GM21619 (cell line): ENCODE results near the gene CUL9.

Experiments
- ATAC-seq: cut with Tn5 transposase; IDR thresholded peaks from one replicate; pipeline ENCODE4 v1.9.1; 2021; ENCODE audit not compliant: unreplicated experiment

Gene CUL9

DNA sequence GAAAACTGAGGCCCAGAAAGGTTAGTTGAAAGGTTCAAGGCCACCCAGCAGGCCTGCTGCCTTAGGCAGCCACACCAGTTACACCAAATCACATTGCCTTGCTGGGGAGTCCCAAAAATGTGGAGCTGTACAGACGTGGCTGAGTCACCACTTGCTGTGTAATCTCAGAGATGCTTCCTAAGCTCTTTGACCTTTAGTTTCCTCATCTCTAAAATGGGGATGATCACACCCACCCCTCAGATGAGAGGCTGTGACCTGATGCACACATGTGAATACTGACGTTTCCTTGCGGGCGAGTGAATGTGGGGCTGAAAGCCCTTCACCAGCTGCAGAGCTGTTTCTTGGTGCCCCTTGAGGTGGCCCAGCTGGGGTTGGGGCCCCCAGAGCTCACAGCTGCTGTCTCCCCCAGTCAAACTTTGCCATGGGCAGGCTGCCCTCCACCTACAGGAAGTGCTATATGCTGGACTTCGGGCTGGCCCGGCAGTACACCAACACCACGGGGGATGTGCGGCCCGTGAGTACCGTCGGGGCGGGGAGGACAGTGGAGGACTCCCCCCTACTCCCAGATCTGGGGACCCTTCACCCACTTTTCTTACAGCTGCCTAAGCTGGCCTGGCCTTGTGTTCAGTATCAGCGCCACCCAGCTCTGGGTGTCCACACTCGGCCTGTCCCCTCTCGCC lies 72.3 kb downstream of the CUL9 start:
- ATAC-seq: no peak

- ATAC-seq: no peak
These were observed 72.8 kb downstream of the CUL9 start for GRCh38 chr6:43254846-43255245.

GRCh38 chr6:43255408-43256054 lies 73.5 kb downstream of the CUL9 start:
- ATAC-seq: no peak

DNA sequence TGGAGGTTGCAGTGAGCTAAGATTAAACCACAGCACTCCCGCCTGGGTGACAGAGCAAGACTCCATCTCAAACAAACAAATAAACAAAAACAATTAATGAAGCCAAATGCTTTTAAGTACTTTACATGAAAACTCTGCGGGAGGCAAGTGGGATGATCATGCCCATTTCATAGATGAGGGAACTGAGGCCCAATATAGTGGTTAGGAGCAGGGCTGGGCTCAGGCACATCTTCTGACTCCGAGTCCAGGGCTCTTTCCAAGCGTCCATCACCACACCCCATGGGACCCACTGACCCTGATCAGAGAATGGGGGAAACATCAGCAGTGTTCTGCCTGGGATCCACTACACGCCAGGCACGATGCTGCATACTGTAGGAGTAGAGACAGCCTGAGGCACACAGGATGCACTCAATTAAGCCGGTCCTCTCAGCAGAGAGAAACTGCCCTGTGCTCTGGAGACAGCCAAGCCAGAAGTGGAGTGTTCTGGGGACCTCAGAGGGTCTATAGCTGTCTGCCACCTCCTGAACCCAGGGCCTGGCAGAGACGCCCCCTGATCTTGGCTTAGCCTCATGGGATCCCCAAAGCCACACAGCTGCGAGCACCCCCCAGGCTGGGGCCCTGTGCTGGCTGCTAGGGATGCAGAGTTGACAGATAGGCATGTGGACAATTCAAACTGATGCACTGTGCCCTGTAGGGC lies 74.8 kb downstream of the CUL9 start:
- no peak for ATAC-seq

GRCh38 chr6:43257367-43258145 lies 75.6 kb downstream of the CUL9 start:
- ATAC-seq: no peak

DNA sequence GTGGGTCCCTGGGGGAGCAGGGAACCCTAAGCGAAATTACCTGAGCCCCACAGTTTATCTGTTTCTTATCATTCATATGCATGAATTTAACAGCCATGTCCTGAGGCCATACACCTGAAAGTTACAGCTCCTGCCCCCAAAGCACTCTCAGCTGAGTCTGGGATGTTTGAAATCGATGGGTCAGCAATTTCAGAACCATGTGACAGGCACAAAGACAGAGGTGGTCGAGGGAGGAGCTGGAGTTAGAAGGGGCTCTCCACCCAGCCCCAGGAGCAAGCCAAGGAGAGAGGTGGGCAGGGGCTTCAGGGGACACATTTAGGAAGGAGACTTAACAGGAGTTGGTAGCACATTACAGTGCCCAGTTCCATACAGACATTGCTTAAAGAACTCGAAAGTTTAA lies 76.2 kb downstream of the CUL9 start:
- no peak for ATAC-seq

DNA sequence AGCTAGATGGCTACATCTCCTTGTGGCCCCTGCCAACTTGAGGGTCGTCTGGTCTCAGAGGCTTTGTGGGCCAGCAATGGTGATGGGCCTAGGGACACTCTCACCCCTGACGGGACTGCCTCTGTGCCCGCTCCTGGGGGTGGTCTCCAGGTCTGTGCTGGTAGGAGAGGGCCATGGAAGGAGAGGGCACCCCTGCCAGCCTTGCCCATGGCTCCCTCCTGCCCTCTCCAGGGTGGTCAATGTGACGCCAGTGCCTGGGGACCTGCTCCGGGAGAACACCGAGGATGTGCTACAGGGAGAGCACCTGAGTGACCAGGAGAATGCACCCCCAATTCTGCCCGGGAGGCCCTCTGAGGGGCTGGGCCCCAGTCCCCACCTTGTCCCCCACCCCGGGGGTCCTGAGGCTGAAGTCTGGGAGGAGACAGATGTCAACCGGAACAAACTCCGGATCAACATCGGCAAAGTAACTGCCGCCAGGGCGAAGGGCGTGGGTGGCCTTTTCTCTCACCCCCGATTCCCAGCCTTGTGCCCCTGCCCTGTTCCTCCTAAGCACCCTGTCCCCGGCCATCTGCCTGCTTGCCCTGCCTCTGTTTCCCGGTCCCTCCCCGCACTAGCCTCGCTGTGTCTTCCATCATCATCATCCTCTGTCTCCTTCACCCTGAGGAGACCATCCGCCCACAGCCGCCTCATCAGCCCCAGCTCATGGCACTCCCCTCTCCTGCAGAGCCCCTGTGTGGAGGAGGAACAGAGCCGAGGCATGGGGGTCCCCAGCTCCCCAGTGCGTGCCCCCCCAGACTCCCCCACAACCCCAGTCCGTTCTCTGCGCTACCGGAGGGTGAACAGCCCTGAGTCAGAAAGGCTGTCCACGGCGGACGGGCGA lies 77.1 kb downstream of the CUL9 start:
- no peak for ATAC-seq

DNA sequence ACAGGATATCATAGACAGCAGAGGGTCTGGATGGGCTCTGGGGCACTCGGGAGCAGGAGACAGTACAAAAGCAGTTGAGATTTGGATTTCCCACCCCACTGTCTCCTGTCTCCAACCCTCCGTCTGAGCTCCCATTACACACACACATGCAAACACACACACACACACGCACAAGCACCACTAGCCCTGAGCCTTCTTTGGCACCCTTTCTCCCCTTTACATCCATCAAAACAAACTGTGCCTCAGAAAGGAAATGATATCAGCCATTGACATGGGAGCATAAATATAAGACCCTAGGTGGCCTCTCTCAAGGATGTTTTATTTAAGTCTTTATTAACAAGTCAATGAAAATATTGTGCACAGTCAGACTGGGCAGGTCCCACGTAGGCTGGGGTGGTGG lies 78.8 kb downstream of the CUL9 start:
- ATAC-seq: no peak

- ATAC-seq: no peak
These were observed 79.2 kb downstream of the CUL9 start for GRCh38 chr6:43261198-43261597.

DNA sequence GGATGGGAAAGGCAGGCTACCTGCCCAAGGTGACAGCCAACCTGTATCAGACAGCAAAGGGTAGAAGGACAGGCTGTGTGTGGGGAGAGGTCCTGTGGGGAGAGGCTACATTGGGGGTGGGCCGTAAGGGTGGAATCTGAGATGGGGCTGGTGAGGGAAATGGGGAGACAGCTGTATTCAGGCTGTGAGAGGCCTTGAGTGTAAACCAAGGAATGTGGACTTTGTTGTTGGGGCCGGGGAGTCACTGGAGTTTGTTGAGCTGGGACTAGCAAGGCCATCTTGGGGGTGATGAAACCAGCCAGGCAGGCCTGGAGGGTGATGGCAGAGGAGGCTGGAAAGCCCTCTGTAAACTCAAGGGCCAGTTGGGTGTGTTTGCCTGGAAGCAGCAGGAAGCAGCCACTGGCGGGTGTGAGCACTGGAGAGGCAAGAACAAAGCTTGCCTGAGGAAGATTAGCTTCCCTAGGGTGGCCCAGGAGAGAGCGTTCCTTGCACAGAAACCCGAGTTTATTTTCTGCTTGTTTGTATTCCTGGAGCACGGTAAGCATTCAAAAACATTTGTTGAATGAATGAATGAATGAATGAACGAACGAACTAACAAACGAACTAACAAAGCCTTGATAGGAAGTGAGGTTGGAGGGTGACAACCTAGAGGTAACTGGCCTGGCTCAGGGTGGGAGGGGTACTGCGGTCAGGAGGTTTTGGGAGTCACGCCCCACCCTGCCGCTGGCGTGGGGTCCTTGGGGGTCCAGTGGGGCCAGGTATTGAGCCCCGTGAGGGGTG lies 80.2 kb downstream of the CUL9 start:
- no peak for ATAC-seq

- no peak for ATAC-seq
These were observed 80.9 kb downstream of the CUL9 start for GRCh38 chr6:43262780-43263313.

DNA sequence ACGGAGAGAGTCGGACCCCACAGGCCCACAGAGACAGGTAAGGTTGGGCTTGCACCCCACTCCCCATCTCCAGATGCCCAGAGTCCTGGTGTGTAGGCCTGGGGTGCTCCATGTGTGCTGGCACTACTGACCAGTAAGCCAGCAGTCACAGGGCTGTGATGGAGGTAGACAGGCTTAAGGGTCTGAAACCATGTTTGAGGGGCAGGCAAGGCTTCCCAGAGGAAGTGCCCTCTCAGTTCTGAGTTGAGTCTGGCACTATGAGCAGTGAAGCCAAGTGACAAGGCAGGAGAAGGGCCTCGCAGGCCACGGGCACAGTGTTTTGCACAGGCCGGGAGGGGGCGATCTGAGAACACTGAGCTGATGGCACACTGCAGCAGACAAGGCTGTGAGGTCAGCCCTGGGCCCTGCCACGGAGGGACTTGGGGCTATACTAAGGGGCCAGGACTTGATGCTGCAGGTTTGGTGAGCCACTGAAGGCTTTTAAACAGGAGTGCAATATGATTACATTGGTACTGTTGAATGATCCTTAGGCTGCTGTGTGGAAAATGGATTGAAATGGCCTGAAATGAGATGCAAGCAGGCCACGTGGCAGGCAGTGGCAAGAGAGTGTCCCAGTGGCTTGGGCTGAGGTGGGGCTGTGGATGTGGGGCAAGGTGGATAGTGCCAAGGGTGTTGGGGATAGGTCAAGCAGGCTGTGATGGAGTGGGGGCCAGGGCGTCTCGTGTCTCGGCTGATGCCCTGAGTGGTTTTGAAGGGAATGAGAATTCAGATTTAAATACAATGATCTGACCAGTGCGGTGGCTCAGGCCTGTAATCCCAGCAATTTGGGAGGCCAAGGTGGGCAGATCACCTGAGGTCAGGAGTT lies 81.5 kb downstream of the CUL9 start:
- ATAC-seq: peak; percentile 93

GRCh38 chr6:43264599-43265145 lies 82.7 kb downstream of the CUL9 start:
- no peak for ATAC-seq

DNA sequence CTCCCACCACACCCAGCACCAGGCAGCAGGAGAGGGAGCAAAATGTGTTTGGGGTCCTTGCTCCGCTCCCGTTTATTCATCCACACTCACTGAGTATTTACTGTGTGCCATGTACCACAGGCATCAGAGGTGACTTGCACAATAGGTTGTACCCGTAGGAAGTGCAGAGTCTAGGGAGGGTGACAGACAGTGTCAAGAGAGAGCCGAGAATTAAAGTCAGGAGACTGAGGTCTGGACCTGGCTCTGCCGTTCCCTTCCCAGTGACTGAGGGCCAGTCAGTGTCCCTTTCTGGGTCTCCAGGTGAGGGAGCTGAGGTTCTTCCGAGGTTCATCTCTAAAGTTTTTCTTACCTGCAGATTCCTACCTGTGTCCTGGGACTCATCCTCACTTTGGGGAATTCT lies 83.6 kb downstream of the CUL9 start:
- ATAC-seq: no peak

GRCh38 chr6:43267619-43268354 lies 85.8 kb downstream of the CUL9 start:
- ATAC-seq: no peak

GRCh38 chr6:43268355-43268700 lies 86.3 kb downstream of the CUL9 start:
- no peak for ATAC-seq

DNA sequence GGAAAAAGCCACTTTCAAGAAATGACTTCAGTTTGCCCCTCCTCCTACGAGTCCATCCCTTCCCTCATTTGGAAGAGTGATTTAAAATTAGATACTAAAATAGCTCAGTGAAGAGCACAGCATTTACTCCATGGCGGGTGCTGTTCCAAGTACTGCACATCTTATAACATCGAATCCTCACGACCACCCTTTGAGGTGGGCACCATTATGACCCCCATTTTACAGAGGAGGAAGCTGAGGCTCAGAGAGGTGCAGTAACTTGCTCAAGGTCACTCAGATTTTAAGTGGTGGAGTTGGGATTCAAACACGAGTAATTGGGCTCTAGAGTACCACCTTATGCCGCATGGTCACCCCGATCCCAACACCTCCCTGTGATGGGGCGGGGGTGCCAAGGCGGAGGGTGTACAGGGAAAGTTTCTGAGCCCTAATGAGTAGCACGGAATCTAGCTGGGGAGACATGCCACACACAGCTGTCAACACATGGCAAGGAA lies 86.8 kb downstream of the CUL9 start:
- no peak for ATAC-seq
